A549 treated with dexamethasone at 1 μM for 4 hours (cell line): ENCODE measurements around the gene PLP2. TPM values are rescaled to one million over a fixed set of nuclear protein-coding genes. Genes with fewer than 3 reads are reported as not detected.

Experiments
- total RNA-seq: library from RNA; stranded (reverse); fragments of 200-300 nt; extraction: Qiagen RNA extraction; gene quantifications from 5 replicates; pipeline ENCODE4 v1.2.3, GENCODE V29; 2022

PLP2 gene
- 341 to 477 TPM (median 447 TPM) in 5 replicates for total RNA-seq

DNA sequence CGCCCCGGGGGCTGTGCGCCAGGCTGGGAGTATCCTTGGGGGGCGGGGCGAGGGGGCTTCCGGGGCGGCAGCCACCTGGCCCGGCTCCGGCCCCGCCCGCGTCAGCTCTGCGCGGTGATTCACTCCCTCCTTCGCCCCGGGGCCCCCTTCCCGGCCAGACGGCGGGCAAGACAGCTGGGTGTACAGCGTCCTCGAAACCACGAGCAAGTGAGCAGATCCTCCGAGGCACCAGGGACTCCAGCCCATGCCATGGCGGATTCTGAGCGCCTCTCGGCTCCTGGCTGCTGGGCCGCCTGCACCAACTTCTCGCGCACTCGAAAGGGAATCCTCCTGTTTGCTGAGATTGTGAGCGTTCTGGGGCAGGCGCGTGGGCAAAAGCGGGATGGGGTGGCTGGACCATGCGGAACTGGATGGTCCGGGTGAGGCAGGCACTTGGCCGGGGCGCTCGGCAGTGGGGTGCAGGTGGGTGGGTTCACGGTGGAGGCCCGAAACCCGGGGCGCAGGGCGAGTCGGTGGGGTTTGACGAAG lies at the start of gene PLP2:
PLP2 (plus strand) TSS at position 147 of the 528 bp plus-strand sequence; CDS start at position 250, 103 bp downstream.

DNA sequence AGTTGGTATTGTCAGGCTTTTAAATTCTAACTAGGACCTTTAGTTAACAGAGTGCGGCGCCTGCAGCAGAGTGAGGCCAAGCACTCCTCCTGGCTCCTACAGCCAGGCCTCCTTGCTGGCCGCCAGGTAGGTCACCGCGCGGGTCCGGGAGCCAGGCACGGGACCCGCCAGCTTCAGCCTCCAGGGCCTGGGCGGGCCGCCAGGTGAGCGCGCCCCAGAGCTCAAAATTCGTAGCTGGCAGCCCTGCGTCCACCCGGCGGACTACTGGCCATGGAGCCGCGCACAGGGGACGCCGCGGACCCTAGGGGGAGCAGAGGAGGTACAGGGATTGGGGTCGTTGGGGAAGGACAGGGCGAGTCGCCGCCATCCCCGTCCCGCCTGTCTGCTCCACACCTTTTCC lies 9.1 kb upstream of the PLP2 start, which contains the start of gene MAGIX:
MAGIX (plus strand) TSS at position 139 of the 400 bp plus-strand sequence; CDS start at position 271, 132 bp downstream.

GRCh38 chrX:49186125-49187027 lies 14.7 kb downstream of the PLP2 start, which contains the start of gene PRICKLE3:
PRICKLE3 (minus strand) TSS chrX:49186373; CDS start chrX:49186297, 76 bp downstream.

DNA sequence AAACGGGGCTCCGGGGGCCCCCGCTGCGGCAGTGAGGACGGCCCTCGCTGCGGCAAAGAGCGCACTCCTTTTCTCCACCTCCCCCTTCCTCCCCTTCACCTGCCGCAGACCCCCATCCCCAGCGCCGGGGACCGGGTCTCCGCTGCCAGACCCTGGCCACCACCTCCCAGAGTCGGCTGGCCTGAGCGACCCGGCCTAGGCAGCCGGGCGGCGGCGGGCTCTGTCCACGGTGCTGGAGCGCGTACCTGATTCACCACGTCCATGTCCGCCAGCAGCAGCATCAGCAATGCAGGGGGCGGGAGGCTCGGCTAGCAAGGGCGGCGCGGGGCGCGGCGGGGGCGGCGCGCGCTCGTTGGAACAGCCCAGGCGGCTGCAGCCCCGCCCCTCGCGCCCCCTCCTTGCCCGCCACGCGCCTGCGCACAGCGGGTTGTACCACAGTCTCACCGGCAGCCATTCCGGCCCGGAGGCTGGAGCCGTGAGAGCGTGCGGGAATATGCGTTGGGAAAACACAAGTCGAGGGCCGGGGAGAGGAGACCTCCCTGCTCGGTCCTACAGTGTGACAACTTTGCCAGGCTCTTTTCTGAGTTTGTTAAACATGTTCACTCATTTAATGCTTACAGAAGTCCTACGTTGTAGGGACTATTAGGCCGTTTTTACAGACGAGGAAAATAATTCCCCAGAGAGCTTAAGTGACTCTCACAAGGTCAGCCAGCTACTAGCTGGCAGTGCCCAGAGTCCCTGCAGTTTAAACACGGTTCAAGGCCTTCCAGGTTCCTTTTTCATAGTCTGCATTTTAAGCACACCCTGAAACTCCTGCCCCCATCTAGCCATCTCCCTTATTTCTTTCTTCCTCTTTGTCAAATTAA lies 28.4 kb downstream of the PLP2 start, which contains the start of gene SYP:
SYP (minus strand) TSS at position 288 of the 866 bp plus-strand sequence; CDS start at position 281, 7 bp downstream.

Other genes with a start within 250 kb of the PLP2 start
- gene OTUD5, start 214.3 kb upstream of the PLP2 start, total RNA-seq = 53.3 to 70.2 TPM (median 68.2 TPM) in 5 replicates
- 0.70 to 1.4 TPM (median 1.1 TPM) in 5 replicates for gene KCND1, start 200.1 kb upstream of the PLP2 start, total RNA-seq
- gene GRIPAP1, start 169.6 kb upstream of the PLP2 start, total RNA-seq = 13.5 to 20.9 TPM (median 20.5 TPM) in 5 replicates
- 38.9 to 52.1 TPM (median 50.3 TPM) in 5 replicates for gene TFE3, start 128.5 kb upstream of the PLP2 start, total RNA-seq
- gene CCDC120, start 112.9 kb upstream of the PLP2 start, total RNA-seq = 1.8 to 4.0 TPM (median 3.5 TPM) in 5 replicates
- gene PRAF2, start 97.9 kb upstream of the PLP2 start, total RNA-seq = 35.0 to 53.0 TPM (median 49.4 TPM) in 5 replicates
- gene WDR45, start 92.0 kb upstream of the PLP2 start, total RNA-seq = 44.5 to 56.6 TPM (median 48.9 TPM) in 5 replicates
- 20.0 to 24.8 TPM (median 23.2 TPM) in 5 replicates for gene GPKOW, start 48.2 kb upstream of the PLP2 start, total RNA-seq
- 1.9 to 3.6 TPM (median 2.9 TPM) in 5 replicates for gene MAGIX, start 9.1 kb upstream of the PLP2 start, total RNA-seq
- 9.9 to 17.2 TPM (median 16.5 TPM) in 5 replicates for gene PRICKLE3, start 14.5 kb downstream of the PLP2 start, total RNA-seq
- 1.8 to 3.2 TPM (median 2.4 TPM) in 5 replicates for gene SYP, start 28.3 kb downstream of the PLP2 start, total RNA-seq
- gene CACNA1F, start 61.4 kb downstream of the PLP2 start, total RNA-seq = not detected in 5 replicates
- 11.1 to 15.1 TPM (median 13.6 TPM) in 5 replicates for gene CCDC22, start 63.6 kb downstream of the PLP2 start, total RNA-seq
- 0.06 to 0.15 TPM (median 0.13 TPM) in 5 replicates for gene FOXP3, start 92.8 kb downstream of the PLP2 start, total RNA-seq
- gene PPP1R3F, start 97.9 kb downstream of the PLP2 start, total RNA-seq = 1.3 to 3.2 TPM (median 2.9 TPM) in 5 replicates
- gene GAGE10, start 131.7 kb downstream of the PLP2 start, total RNA-seq = not detected in 5 replicates
- not detected in 5 replicates for gene GAGE12J, start 150.1 kb downstream of the PLP2 start, total RNA-seq
- gene GAGE13, start 159.7 kb downstream of the PLP2 start, total RNA-seq = not detected in 5 replicates